HCT116 (cell line): ENCODE data around the gene RASSF9. TPM values are rescaled to one million over a fixed set of nuclear protein-coding genes. Genes with fewer than 3 reads are reported as not detected.

Source experiments
- ATAC-seq: fragments of 200-7000 bp; cut with Tn5 transposase; 2 replicates; pipeline ENCODE4 v1.9.1; 2020; ENCODE audit warnings: mild to moderate bottlenecking, moderate library complexity
- BruUV-seq: library from RNA; stranded (reverse); fragments of 400-500 nt; replicated peaks from 2 replicates; lab custom pipeline; 2021; lab: Mats Ljungman, UMichigan
- CTCF ChIA-PET: fragments of 300-600 bp; sonication (Branson Sonifier 250); formaldehyde crosslinking; loops from one replicate; lab custom pipeline; 2021; ENCODE audit warnings: antibody characterized with exemption; lab: Charles Lee
- POLR2A ChIA-PET: fragments of 300-600, 350-600 bp; sonication (Branson Sonifier 250); formaldehyde crosslinking; loops from one replicate; lab custom pipeline; 2021; ENCODE audit warnings: antibody characterized with exemption; lab: Charles Lee
- RAD21 ChIA-PET, 2 experiments: fragments of 300-600 bp; sonication (Branson Sonifier 250); formaldehyde crosslinking; loops; one replicate each; lab custom pipeline; 2023; ENCODE audit warnings: low total read pairs in 2 of 2; ENCODE audit not compliant: uncharacterized antibody in 2 of 2, unreplicated experiment in 2 of 2, low non-redundant PET in 1 of 2; lab: Charles Lee
- DNase-seq: peaks from one replicate; pipeline ENCODE4 v3.0.0-alpha.2; 2010; ENCODE audit warnings: low read depth, low spot score
- H2AFZ ChIP-seq: fragments of 200-600 bp; shearing (Covaris generic), sonication (generic); 2 replicates; pipeline ENCODE4 v1.6.1; 2017; ENCODE audit warnings: low read depth, mixed run types, mixed read lengths, antibody characterized with exemption, low read length; ENCODE audit not compliant: poor library complexity, severe bottlenecking
- H3K27ac ChIP-seq: 2 replicates; pipeline ENCODE4 v1.5.1; 2012; ENCODE audit warnings: low read depth, low read length
- H3K27me3 ChIP-seq: fragments of 200-600 bp; sonication (generic); 2 replicates; pipeline ENCODE4 v1.6.1; 2016; ENCODE audit warnings: mixed run types, low read length, mixed read lengths; ENCODE audit not compliant: insufficient read depth
- H3K36me3 ChIP-seq, 2 experiments: fragments of 200-500 bp in 1 of 2; fragments of 200-600 bp in 1 of 2; sonication (Bioruptor generic) in 1 of 2; sonication (generic) in 1 of 2; 2 replicates each; pipeline versions ENCODE4 v1.5.1 to v1.6.1; 2014 to 2016; ENCODE audit warnings: low read length in 2 of 2, inconsistent platforms in 1 of 2, mixed read lengths in 1 of 2, mixed run types in 1 of 2; ENCODE audit not compliant: insufficient read depth in 2 of 2, control insufficient read depth in 1 of 2
- H3K4me1 ChIP-seq, 2 experiments: fragments of 200-600 bp in 1 of 2; sonication (generic) in 1 of 2; 2 replicates each; pipeline versions ENCODE4 v1.5.1 to v1.6.1; 2012 to 2017; ENCODE audit warnings: low read length in 2 of 2, inconsistent platforms in 1 of 2, mild to moderate bottlenecking in 1 of 2, mixed read lengths in 1 of 2, mixed run types in 1 of 2, moderate library complexity in 1 of 2; ENCODE audit not compliant: insufficient read depth in 2 of 2, control insufficient read depth in 1 of 2
- H3K4me2 ChIP-seq: fragments of 200-600 bp; sonication (generic); 2 replicates; pipeline ENCODE4 v1.6.1; 2017; ENCODE audit warnings: mixed run types, low read length, mixed read lengths
- H3K4me3 ChIP-seq, 2 experiments: fragments of 200-600 bp in 1 of 2; sonication (generic) in 1 of 2; replicated peaks in 1 of 2; 2 replicates each; pipeline ENCODE4 v1.5.1; 2011 to 2016; ENCODE audit warnings: low read length in 2 of 2, control low read depth in 1 of 2, low read depth in 1 of 2, mild to moderate bottlenecking in 1 of 2, mixed read lengths in 1 of 2, mixed run types in 1 of 2
- H3K79me2 ChIP-seq: fragments of 200-600 bp; sonication (generic); 2 replicates; pipeline ENCODE4 v1.6.1; 2017; ENCODE audit warnings: mild to moderate bottlenecking, mixed run types, low read length, moderate library complexity, mixed read lengths; ENCODE audit not compliant: insufficient read depth
- H3K9ac ChIP-seq: fragments of 200-600 bp; sonication (generic); 2 replicates; pipeline ENCODE4 v1.6.1; 2016; ENCODE audit warnings: low read length, mixed read lengths
- H3K9me2 ChIP-seq: fragments of 200-600 bp; sonication (generic), shearing (Covaris generic); 2 replicates; pipeline ENCODE4 v1.6.1; 2017; ENCODE audit warnings: mixed run types, mild to moderate bottlenecking, moderate library complexity; ENCODE audit not compliant: insufficient read depth
- H3K9me3 ChIP-seq, 2 experiments: fragments of 200-500 bp in 1 of 2; fragments of 200-600 bp in 1 of 2; sonication (Bioruptor generic) in 1 of 2; sonication (generic) in 1 of 2; 2 replicates each; pipeline ENCODE4 v1.6.1; 2014 to 2017; ENCODE audit warnings: low read length in 2 of 2, mixed read lengths in 2 of 2, inconsistent platforms in 1 of 2, low read depth in 1 of 2, mild to moderate bottlenecking in 1 of 2, mixed run types in 1 of 2, moderate library complexity in 1 of 2; ENCODE audit not compliant: control insufficient read depth in 1 of 2, insufficient read depth in 1 of 2
- H4K20me1 ChIP-seq: fragments of 200-600 bp; sonication (generic), shearing (Covaris generic); 2 replicates; pipeline ENCODE4 v1.6.1; 2017; ENCODE audit warnings: mixed run types, mild to moderate bottlenecking, moderate library complexity; ENCODE audit not compliant: insufficient read depth
- EGR1 ChIP-seq: IDR thresholded peaks from 2 replicates; pipeline ENCODE4 v1.6.1; 2012; ENCODE audit warnings: low read depth
- EZH2 ChIP-seq: fragments of 200-600 bp; sonication (generic); IDR thresholded peaks from 2 replicates; pipeline ENCODE4 v1.6.1; 2017; ENCODE audit warnings: antibody characterized with exemption, mixed run types
- EZH2phosphoT487 ChIP-seq: fragments of 200-600 bp; IDR thresholded peaks from 2 replicates; pipeline ENCODE4 v1.6.1; 2018; ENCODE audit warnings: antibody characterized with exemption, borderline replicate concordance
- POLR2AphosphoS5 ChIP-seq: IDR thresholded peaks from 2 replicates; pipeline ENCODE4 v1.6.1; 2011; ENCODE audit warnings: mild to moderate bottlenecking, low read depth, low read length, moderate library complexity
- REST ChIP-seq: IDR thresholded peaks from 2 replicates; pipeline ENCODE4 v1.6.1; 2012; ENCODE audit warnings: low read depth
- SIN3A ChIP-seq: IDR thresholded peaks from 2 replicates; pipeline ENCODE4 v1.6.1; 2012; ENCODE audit warnings: low read depth
- TCF7L2 ChIP-seq: IDR thresholded peaks from 2 replicates; pipeline ENCODE4 v1.7.0; 2011; ENCODE audit warnings: borderline replicate concordance, inconsistent platforms; ENCODE audit not compliant: insufficient read depth, insufficient read length; ENCODE audit errors: extremely low read depth
- YY1 ChIP-seq: IDR thresholded peaks from 2 replicates; pipeline ENCODE4 v1.6.1; 2011; ENCODE audit warnings: low read length, low read depth, moderate library complexity, mild to moderate bottlenecking; ENCODE audit not compliant: insufficient replicate concordance; ENCODE audit errors: extremely low read depth
- ZBTB33 ChIP-seq: IDR thresholded peaks from 2 replicates; pipeline ENCODE4 v1.6.1; 2011; ENCODE audit warnings: mild to moderate bottlenecking, low read length, moderate library complexity; ENCODE audit not compliant: insufficient replicate concordance; ENCODE audit errors: extremely low read depth
- ZFX ChIP-seq: fragments of 450-650 bp; IDR thresholded peaks from 2 replicates; pipeline ENCODE4 v1.6.1; 2017
- intact Hi-C: fragments of 100-400 bp; cut with micrococcal nuclease; formaldehyde crosslinking; loops from 2 replicates; pipeline ENCODE4 v1.10.0; 2022
- total RNA-seq: library from RNA; stranded (reverse); gene quantifications from one replicate; pipeline ENCODE4 v1.2.1, GENCODE V29; 2021; ENCODE audit not compliant: unreplicated experiment

The RASSF9 gene
- total RNA-seq, 1 experiment from 2014 or later = not detected

GRCh38 chr12:85856966-85857365, 20.8 kb upstream of the RASSF9 start:
- H4K20me1 ChIP-seq = no peaks in the 10 kb centered on the region
- ChIA-PET POLR2A (no interaction called here), CTCF (interaction anchor here (3.1 kb wide), 1 partner anchor 11 kb away, joined by 18 read pairs; no protein-coding TSS in a partner anchor), RAD21 (no interaction called here)
- no peaks in the 10 kb centered on the region for H3K27me3 ChIP-seq
- no peak overlapping the region for H3K4me2 ChIP-seq
- ATAC-seq = no peak
- no peak overlapping the region for H3K27ac ChIP-seq
- H3K36me3 ChIP-seq = no peaks in the 10 kb centered on the region
- DNase-seq = no peak
- no peaks in the 10 kb centered on the region for H3K9me3 ChIP-seq
- no TSS peak for BruUV-seq
- H3K9me2 ChIP-seq = no peaks in the 10 kb centered on the region
- no peaks in the 10 kb centered on the region for H3K79me2 ChIP-seq
- no peak overlapping the region for H3K4me3 ChIP-seq
- intact Hi-C loops = no loop called here
- no peak overlapping the region for H2AFZ ChIP-seq
- H3K4me1 ChIP-seq = no peaks in the 10 kb centered on the region
- no peak for TF ChIP-seq EZH2
- TF ChIP-seq POLR2AphosphoS5 = no peak
- no peak for TF ChIP-seq YY1
- no peak for TF ChIP-seq ZFX
- TF ChIP-seq TCF7L2 = no peak
- no peak for TF ChIP-seq ZBTB33
- TF ChIP-seq EGR1 = no peak
- no peak for TF ChIP-seq SIN3A
- no peak for TF ChIP-seq EZH2phosphoT487
- no peak for TF ChIP-seq REST
- no peak overlapping the region for H3K9ac ChIP-seq
